Motor neuron (in vitro differentiated cells): Measurements from ENCODE around the gene KCNJ11. TPM values are rescaled to one million over a fixed set of nuclear protein-coding genes. Genes with fewer than 3 reads are reported as not detected.

ENCODE experiments used
- ATAC-seq, 8 experiments: fragments of 200-7000 bp; cut with Tn5 transposase; replicated peaks in 6 of 8; 2 replicates each; pipeline ENCODE4 v1.8.0; 2021; ENCODE audit warnings: mild to moderate bottlenecking in 8 of 8, moderate library complexity in 8 of 8
- H3K27ac ChIP-seq, 2 donors: fragments of 250-450 bp; sonication (Bioruptor Pico); 2 replicates each; pipeline ENCODE4 v1.9.0; 2021; ENCODE audit warnings: antibody characterized with exemption in 2 of 2, mild to moderate bottlenecking in 2 of 2, moderate library complexity in 1 of 2
- H3K4me1 ChIP-seq, 2 donors: fragments of 250-450 bp; sonication (Bioruptor Pico); replicated peaks in 1 of 2; 2 replicates each; pipeline ENCODE4 v1.6.1; 2021; ENCODE audit warnings: antibody characterized with exemption in 2 of 2, mild to moderate bottlenecking in 2 of 2, moderate library complexity in 1 of 2
- H3K4me3 ChIP-seq, 5 donors: fragments of 250-450 bp; sonication (Bioruptor Pico); 2 replicates each; pipeline ENCODE4 v1.9.0; 2021; ENCODE audit warnings: antibody characterized with exemption in 5 of 5, mild to moderate bottlenecking in 5 of 5, moderate library complexity in 4 of 5
- WGBS, 10 experiments: fragments of 450-650 bp; shearing (Covaris generic); methylation state at CpG; one replicate each; pipeline ENCODE4 v1.0.0; 2022; 5-methylcytosine and 5-hydroxymethylcytosine counted together
- in situ Hi-C, 9 experiments: fragments of 400-800 bp; cut with MboI; loops; one replicate each; pipeline ENCODE4 v1.15.0; 2021; ENCODE audit warnings: low sequenced_read_pairs in 9 of 9, low pct_unique_long_range_greater_than_20kb in 2 of 9; ENCODE audit not compliant: unreplicated experiment in 9 of 9
- total RNA-seq, 8 experiments: library from RNA; unstranded; fragments of 300-600 nt; gene quantifications; 2 replicates each; pipeline versions ENCODE4 v1.2.3 to v1.2.4, GENCODE V29; 2022

The KCNJ11 gene
- total RNA-seq, 8 experiments from 2014 or later: 0.15 to 4.1 (median 2.1) TPM; not detected in 1

GRCh38 chr11:17406082-17406817 is 17.8 kb upstream of the KCNJ11 start:
- peaks cover 28 to 32% of the 10 kb centered on the region in 2 donors for H3K4me1 ChIP-seq
- peak in 1 of 8 experiments; percentile 8 for ATAC-seq
- 0 to 100% (median 100%) methylated on average over 1 to 2 of the region's 8 CpGs; no CpG with 5 or more reads in 3 of the 10 experiments for WGBS, 10 experiments
- H3K27ac ChIP-seq: no peak overlapping the region
- no peak overlapping the region for H3K4me3 ChIP-seq
- in situ Hi-C loops: no loop called here

- H3K4me1 ChIP-seq: peaks cover 28 to 32% of the 10 kb centered on the region in 2 donors
- in situ Hi-C loops: no loop called here
- H3K27ac ChIP-seq: peak overlapping the region in 1 of 2 donors; percentile 37
- WGBS, 10 experiments: 0 to 100% (median 35%) methylated on average over 2 to 11 of the region's 15 CpGs; no CpG with 5 or more reads in 2 of the 10 experiments
- H3K4me3 ChIP-seq: no peak overlapping the region
- peak; percentile 63 to 92 (median 82) for ATAC-seq
Observed at GRCh38 chr11:17405232-17406005, 17.0 kb upstream of the KCNJ11 start.

DNA sequence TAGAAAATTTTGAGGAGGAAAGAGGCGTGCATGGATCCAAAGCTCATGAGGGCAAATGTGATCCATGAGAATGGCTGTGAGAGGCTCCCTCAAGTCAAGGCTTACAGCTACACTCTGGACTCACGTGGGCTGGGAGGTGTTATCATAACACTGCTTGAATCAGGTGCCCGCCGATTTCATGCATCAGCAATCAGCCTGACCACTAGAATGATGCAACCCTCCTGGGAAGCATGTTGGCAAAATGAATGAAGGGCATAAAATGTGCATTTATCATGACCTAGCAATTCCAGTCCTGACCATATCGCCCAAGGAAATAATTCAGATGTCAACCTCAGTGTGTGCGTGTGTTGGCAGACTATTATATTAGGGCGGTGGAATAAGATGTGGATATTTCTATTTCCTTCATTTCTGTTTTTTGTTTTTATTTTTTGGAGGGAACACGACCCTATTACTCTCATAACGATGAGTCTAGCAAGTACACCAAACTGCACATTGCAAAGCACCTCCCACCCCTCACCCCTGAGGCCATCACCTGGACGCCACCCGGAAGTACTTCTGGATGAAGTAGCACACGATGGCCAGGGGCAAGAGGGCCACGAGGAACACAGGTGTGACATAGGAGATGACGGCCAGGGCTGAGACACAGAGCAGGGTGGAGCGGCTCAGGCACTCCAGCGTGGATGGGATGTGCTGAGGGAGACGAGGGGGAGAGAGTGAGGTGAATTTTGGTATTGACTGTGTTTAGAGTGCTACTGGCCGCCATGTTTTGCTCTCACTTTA is 15.7 kb upstream of the KCNJ11 start:
- Histone ChIP-seq H3K4me3 (no peak overlapping the region), H3K4me1 (peaks cover 28 to 32% of the 10 kb centered on the region in 2 donors), H3K27ac (peak overlapping the region in 1 of 2 donors; percentile 25)
- in situ Hi-C loops: no loop called here
- peak in 7 of 8 experiments; percentile 12 to 92 (median 87) for ATAC-seq
- WGBS, 10 experiments: 20 to 98% (median 75%) methylated on average over 2 to 15 of the region's 18 CpGs

DNA sequence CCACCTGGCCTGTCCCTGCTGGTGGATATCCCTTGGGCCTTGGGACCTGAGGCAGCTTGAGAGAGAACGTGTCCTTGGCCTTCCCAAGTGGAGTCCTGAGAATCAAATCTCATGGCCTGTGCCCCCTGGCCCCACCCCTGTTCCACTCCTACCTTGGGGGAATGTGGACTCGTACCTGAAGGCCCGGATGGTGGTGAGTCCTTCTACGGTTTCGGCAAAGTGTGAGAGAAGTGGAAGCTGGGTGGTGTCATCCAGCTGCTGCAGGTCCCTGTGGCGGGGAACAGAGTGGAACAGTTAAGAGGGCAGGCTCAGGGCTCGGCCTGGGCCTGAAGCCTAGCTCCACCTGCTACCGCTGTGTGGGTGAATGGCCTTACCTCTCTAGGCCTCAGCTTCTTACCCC is 14.0 kb upstream of the KCNJ11 start:
- H3K27ac ChIP-seq: no peak overlapping the region
- no peak overlapping the region for H3K4me3 ChIP-seq
- WGBS, 10 experiments: 68 to 100% (median 92%) methylated on average over 1 to 5 of the region's 8 CpGs; no CpG with 5 or more reads in 5 of the 10 experiments
- in situ Hi-C loops: no loop called here
- no peak for ATAC-seq
- H3K4me1 ChIP-seq: peaks cover 28 to 32% of the 10 kb centered on the region in 2 donors

DNA sequence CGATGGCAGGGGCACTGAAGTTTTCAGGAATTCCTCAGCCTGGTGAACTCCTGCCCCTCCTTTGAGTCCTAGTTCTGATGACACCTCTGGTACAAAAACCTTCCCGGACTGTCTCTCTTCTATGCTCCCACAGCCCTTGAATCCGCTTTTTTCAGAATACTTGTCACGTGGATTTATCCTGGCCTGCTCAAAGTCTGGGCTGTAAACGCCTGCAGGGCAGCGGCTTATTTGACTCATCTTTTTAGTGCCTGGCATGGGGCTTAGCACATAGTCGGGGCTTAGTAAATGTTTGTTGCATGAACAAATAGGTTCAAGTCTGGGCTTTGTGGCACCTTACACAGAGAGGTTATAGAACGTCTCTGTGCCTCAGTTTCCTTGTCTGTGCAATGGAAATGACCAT is 13.4 kb upstream of the KCNJ11 start:
- in situ Hi-C loops: no loop called here
- H3K4me1 ChIP-seq: peaks cover 28 to 32% of the 10 kb centered on the region in 2 donors
- H3K4me3 ChIP-seq: no peak overlapping the region
- ATAC-seq: no peak
- WGBS, 10 experiments: 27 to 100% (median 78%) methylated on average over 1 to 7 of the region's 8 CpGs; no CpG with 5 or more reads in 3 of the 10 experiments
- no peak overlapping the region for H3K27ac ChIP-seq

GRCh38 chr11:17401316-17401715 is 12.9 kb upstream of the KCNJ11 start:
- in situ Hi-C loops: no loop called here
- Histone ChIP-seq H3K4me1 (peaks cover 28 to 32% of the 10 kb centered on the region in 2 donors), H3K27ac (no peak overlapping the region), H3K4me3 (no peak overlapping the region)
- 60 to 100% methylated on average over 1 to 2 of the region's 2 CpGs; no CpG with 5 or more reads in 8 of the 10 experiments for WGBS, 10 experiments
- no peak for ATAC-seq

GRCh38 chr11:17400048-17400775 is 11.8 kb upstream of the KCNJ11 start:
- ATAC-seq: no peak
- in situ Hi-C loops: no loop called here
- Histone ChIP-seq H3K4me3 (no peak overlapping the region), H3K27ac (no peak overlapping the region), H3K4me1 (peaks cover 20 to 24% of the 10 kb centered on the region in 2 donors)
- WGBS, 10 experiments: 58 to 100% (median 91%) methylated on average over 2 to 13 of the region's 19 CpGs; no CpG with 5 or more reads in 4 of the 10 experiments

GRCh38 chr11:17399236-17399635 is 10.8 kb upstream of the KCNJ11 start:
- Histone ChIP-seq H3K4me1 (peaks cover 11 to 14% of the 10 kb centered on the region in 2 donors), H3K4me3 (no peak overlapping the region), H3K27ac (no peak overlapping the region)
- ATAC-seq: no peak
- in situ Hi-C loops: loop anchor here in 7 of 9 experiments (25.0 kb wide), 3 partner anchors 88 to 588 kb away; partner anchors contain the start of gene ABCC8 (in 2 of the 7)

- WGBS, 10 experiments: 77 to 94% (median 84%) methylated on average over 3 to 9 of the region's 14 CpGs; no CpG with 5 or more reads in 7 of the 10 experiments
- ATAC-seq: no peak
- Histone ChIP-seq H3K27ac (no peak overlapping the region), H3K4me1 (no peaks in the 10 kb centered on the region), H3K4me3 (no peak overlapping the region)
- in situ Hi-C loops: loop anchor here in 7 of 9 experiments (25.0 kb wide), 3 partner anchors 90 to 590 kb away; partner anchors contain the start of gene ABCC8 (in 2 of the 7)
Observed at GRCh38 chr11:17397311-17398002, 9.0 kb upstream of the KCNJ11 start.

- 60 to 100% (median 83%) methylated on average over 1 to 16 of the region's 22 CpGs; no CpG with 5 or more reads in 4 of the 10 experiments for WGBS, 10 experiments
- Histone ChIP-seq H3K4me1 (no peaks in the 10 kb centered on the region), H3K4me3 (no peak overlapping the region), H3K27ac (no peak overlapping the region)
- in situ Hi-C loops: loop anchor here in 7 of 9 experiments (25.0 kb wide), 3 partner anchors 91 to 591 kb away; partner anchors contain the start of gene ABCC8 (in 2 of the 7)
- no peak for ATAC-seq
Observed at GRCh38 chr11:17396598-17397310, 8.3 kb upstream of the KCNJ11 start.

DNA sequence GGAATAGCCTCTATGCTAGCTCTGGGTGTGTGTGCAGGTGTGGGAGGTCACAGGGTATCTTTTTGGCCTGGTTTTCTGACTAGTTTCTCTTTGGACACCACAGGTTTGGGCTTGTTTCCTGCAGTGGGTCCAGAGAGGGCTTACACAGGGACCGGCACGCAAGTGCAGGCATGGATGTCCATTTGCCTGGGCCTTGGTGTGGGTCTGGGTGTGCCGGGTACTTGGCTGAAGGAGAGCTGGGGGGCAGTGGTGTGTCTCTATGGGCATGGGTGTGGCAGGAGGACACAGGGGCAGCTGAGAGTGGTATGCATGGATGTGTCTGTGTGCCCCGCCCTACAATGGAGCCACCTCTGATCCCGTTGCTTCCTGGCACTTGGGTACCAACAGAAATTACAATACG is 7.5 kb upstream of the KCNJ11 start:
- H3K4me1 ChIP-seq: no peaks in the 10 kb centered on the region
- no peak overlapping the region for H3K4me3 ChIP-seq
- no peak for ATAC-seq
- no peak overlapping the region for H3K27ac ChIP-seq
- in situ Hi-C loops: loop anchor here in 7 of 9 experiments (25.0 kb wide), 3 partner anchors 91 to 591 kb away; partner anchors contain the start of gene ABCC8 (in 2 of the 7)
- 10 to 100% (median 90%) methylated on average over 1 to 4 of the region's 6 CpGs; no CpG with 5 or more reads in 4 of the 10 experiments for WGBS, 10 experiments
